ENCODE results near the gene IPO9.
"Not testable (repeated sequence)": the region's sequence is repeated elsewhere in the genome, so short reads cannot be mapped to it uniquely, and the experiment has no call there.

IPO9 gene

DNA sequence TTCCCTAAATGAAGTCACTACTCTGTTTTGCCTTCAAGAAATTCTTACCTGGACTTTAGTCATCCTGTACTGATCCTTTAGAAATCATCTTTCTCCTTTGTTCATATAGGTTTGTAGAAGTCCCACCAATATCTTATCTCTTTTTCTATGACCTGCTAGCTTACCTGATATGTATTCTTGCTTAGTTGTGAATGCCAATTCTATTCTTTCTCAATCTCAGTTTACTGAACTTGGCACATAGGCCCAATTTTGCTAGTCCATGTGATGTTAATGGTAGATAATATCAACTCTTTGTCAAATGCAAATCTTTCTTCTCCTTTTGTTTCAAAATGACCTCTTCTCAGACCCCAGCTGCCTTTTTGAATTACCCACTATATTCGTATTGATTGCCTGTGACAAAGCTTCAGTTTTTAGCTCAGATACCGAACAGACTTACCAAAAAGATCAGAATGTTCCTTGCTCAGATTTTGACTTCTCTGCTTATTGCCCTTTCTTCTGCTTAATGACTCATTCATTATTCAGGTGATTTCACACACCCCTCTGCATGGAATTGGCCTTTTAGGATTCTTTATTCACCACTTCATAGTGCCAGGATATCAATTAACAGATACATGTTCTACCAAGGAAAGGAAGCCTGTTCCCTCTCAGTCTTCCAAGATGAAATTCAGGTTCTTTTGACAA is 20.6 kb downstream of the IPO9 start:
- DNase-seq: no peak

DNA sequence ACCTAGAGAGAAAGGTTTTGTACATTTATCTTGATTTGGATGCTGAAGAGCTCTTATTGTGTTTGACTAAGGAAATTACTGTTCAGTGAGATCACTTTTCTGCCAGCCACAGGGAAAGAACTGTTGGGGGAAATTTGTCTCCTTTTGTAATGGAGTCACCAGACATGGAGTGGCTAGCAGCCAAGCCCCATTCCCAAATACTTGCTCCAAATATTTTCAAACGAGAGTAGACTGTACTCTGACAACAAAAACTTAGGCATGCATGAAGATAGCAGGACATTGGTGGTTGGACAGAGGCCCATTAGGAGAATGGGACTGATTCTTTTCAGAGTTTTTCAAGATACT is 21.1 kb downstream of the IPO9 start:
- no peak for DNase-seq

- no peak for DNase-seq
Observed at GRCh38 chr1:201851949-201852348, 23.0 kb downstream of the IPO9 start.

DNA sequence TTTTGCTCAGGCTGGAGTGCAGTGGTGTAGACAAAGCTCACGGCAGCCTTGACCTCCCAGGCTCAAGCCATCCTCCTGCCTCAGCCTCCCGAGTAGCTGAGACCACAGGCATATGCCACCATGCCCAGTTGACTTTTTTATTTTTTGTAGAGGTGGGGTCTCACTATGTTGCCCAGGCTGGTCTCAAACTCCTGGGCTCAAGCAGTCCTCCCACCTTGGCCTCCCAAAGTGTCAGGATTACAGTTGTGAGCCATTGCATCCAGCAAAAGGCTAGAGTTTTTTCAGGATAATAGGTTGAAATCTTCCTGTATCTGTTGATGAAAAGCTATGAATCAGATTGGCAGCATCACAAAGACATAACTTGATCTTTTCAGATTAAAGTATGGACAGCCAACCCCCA is 27.8 kb downstream of the IPO9 start:
- not testable (repeated sequence) for DNase-seq

- no peak for DNase-seq
Observed at GRCh38 chr1:201859424-201859823, 30.5 kb downstream of the IPO9 start.

- DNase-seq: no peak
Observed at GRCh38 chr1:201861448-201861847, 32.5 kb downstream of the IPO9 start.

DNA sequence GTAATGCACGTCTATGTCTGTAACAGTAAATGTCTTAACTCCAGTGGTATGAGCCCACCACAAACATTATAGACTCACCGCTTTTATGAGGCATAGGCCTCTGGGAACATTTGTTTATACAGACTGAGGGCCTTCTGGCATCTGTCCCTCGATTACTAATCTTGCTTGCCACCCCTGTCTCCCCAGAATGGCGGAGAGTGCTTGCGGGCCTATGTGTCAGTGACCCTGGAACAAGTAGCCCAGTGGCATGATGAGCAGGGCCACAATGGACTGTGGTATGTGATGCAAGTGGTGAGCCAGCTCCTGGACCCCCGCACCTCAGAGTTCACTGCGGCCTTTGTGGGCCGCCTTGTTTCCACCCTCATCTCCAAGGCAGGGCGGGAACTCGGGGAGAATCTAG is 41.4 kb downstream of the IPO9 start:
- DNase-seq: no peak

GRCh38 chr1:201874672-201875071 is 45.7 kb downstream of the IPO9 start:
- no peak for DNase-seq

DNA sequence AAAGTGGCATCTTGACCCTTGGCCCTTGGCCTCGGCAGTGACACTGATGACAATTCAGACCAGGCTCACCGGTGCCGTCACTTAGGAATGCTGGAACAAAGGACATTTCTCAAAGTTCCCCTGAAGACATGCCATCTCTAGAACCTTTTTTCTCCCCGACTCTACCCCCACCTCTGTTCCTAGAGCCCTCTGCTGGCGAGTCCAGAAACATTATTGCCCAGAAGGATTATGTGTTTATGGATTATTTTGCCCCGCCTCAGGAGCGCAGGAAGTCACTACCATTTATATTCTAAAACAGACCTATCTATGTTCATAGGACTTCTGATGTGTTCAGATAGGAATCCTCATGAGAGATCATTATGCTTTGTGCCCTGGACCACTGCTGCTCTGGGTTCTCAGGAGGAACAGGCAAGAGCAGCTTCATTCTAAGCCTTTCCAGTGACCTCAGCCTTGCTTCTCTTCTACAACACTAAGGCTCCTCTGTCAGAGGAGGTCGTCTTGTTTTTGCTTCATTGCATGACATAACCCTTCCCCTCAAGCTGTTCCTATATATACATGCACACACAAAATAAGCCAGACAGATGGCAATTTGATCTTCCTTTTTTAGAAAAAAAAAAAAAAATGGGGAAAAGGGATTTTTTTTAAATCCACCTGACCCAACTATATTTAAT is 47.3 kb downstream of the IPO9 start:
- no peak for DNase-seq

- no peak for DNase-seq
Observed at GRCh38 chr1:201877877-201878401, 49.0 kb downstream of the IPO9 start.

GRCh38 chr1:201880928-201881571 is 52.1 kb downstream of the IPO9 start:
- no peak for DNase-seq

- DNase-seq: no peak
Observed at GRCh38 chr1:201881617-201882016, 52.7 kb downstream of the IPO9 start.

- no peak for DNase-seq
Observed at GRCh38 chr1:201882665-201883132, 53.7 kb downstream of the IPO9 start.

GRCh38 chr1:201883266-201883665 is 54.3 kb downstream of the IPO9 start:
- DNase-seq: no peak

- no peak for DNase-seq
Observed at GRCh38 chr1:201883786-201884185, 54.8 kb downstream of the IPO9 start.

DNA sequence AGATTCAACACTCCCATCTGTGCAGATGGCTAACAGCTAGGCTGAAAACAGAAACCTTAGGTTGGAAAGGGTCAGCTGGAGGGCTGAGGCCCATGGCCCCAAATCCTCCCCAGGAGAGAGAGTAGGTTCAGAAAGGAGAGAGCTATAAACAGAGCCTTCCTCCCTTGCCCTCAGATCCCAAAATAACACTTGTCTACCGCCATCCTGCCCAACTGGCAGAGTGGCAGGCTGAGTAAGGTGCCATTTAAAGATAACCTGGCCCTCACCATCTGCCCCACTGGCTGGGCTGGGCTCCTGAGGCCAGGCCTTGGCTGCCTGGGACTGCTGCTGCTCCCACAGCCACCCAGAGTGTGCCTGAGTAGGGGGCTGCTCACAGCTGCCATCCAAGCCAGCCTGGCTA is 55.5 kb downstream of the IPO9 start:
- no peak for DNase-seq

DNA sequence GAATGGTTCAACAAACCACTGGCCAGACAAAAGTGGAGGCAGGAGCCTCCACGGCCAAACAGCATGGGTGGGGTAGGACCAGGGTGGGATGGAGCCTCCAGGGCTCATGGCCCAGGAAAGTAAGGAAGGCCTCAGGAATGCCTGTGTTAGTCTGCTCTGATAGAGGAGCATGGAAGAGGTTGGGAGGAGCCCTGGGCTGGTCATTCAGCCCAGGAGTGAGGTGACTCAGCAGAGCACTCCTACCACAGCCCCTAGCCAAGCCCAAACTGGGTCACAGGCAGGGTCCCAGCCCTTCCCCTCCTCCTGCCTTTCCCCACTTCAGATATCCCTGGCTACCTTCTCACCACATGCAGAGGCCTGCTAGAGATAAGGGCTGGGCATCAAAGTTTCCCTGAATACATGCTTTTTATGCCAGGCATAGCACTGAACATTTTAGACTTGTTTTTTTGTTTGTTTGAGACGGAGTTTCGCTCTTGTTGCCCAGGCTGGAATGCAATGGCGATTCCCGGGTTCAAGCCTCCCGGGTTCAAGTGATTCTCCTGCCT is 56.6 kb downstream of the IPO9 start:
- no peak for DNase-seq

DNA sequence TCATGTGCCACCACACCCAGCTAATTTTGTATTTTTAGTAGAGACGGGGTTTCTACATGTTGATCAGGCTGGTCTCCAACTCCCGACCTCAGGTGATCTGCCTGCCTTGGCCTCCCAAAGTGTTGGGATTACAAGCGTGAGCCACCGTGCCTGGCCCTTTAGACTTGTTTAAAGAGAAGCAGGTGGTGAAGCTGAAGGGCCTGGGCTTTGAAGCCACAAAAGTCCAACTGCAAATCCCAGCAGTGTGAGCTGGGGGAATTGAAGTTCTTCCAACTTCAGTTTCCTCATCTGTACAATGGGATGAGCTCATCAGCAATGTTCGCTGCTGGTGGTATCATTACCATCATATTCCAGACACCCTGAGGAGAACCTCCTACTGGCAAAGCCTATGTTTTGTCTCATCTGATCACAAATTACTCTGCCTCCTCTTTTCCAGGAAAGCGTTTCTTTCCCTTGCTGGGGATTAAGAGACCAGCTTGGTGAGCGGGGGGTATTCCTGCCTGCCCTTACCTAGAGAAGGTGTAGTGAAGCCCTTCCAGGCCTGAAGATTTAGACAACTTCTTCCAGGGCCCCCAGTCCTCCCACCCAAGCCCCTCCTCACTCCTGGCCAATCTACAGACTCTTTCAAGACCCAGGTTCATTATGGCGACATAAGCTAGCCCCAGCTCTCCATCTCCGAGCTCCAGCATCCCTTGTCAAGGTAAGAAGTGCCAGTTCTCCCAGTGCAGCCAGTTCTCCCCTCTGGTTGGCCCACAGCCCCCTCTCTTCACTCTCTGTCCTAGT is 57.3 kb downstream of the IPO9 start:
- DNase-seq: no peak

- DNase-seq: no peak
Observed at GRCh38 chr1:201887116-201887866, 58.3 kb downstream of the IPO9 start.

GRCh38 chr1:201888282-201889089 is 59.5 kb downstream of the IPO9 start, which contains the start of gene SHISA4:
Gene SHISA4, plus strand, starts transcription at chr1:201888898. Its CDS starts 97 bp downstream, at chr1:201888995.
- DNase-seq: no peak
